22Rv1 (cell line): Measurements from ENCODE around the gene PREX1.
"Not testable (repeated sequence)": the region's sequence is repeated elsewhere in the genome, so short reads cannot be mapped to it uniquely, and the experiment has no call there.

Experiments used
- H3K27ac ChIP-seq: fragments of 450-650 bp; 2 replicates; pipeline ENCODE4 v1.5.1; 2017
- ZFX ChIP-seq: fragments of 450-650 bp; IDR thresholded peaks from 2 replicates; pipeline ENCODE4 v1.6.1; 2017; ENCODE audit warnings: antibody characterized with exemption, borderline replicate concordance
- TF ChIP-seq, protein P1 (sequence below): fragments of 450-650 bp; IDR thresholded peaks from 2 replicates; pipeline ENCODE4 v1.5.1; 2017; ENCODE audit warnings: mild to moderate bottlenecking

PREX1 gene

DNA sequence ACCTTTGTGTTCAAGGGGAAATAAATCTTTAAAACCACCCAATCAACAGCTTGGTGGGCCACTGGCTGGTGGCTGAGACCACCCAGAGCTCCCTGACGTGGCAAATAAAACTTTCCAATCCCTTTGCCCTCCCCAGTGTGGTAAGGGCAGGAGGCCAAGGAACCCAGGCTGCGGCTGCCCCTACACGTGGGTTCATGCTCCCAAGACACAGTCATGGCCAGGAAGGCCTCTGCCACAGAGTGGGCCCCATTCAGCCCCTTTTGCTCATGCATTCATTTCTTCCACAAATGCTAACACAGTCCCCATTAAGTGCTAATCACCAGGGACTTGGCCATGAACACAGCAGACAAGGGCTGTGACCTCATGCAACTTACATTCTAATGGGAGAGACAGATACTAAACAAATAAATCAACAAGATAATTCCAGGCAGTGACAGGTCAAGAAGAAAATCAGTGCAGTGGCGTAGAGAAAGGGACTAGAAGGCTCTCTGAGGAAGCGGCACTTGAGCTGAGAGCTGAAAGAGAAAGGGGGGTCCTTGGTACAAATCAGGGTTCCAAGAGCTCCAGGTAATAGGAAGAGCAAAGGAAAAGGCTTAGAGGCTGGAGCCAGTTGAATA is 13.8 kb downstream of the PREX1 start:
- no peak for TF ChIP-seq ZFX
- TF ChIP-seq, protein P1, sequence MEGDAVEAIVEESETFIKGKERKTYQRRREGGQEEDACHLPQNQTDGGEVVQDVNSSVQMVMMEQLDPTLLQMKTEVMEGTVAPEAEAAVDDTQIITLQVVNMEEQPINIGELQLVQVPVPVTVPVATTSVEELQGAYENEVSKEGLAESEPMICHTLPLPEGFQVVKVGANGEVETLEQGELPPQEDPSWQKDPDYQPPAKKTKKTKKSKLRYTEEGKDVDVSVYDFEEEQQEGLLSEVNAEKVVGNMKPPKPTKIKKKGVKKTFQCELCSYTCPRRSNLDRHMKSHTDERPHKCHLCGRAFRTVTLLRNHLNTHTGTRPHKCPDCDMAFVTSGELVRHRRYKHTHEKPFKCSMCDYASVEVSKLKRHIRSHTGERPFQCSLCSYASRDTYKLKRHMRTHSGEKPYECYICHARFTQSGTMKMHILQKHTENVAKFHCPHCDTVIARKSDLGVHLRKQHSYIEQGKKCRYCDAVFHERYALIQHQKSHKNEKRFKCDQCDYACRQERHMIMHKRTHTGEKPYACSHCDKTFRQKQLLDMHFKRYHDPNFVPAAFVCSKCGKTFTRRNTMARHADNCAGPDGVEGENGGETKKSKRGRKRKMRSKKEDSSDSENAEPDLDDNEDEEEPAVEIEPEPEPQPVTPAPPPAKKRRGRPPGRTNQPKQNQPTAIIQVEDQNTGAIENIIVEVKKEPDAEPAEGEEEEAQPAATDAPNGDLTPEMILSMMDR, result no peak
- H3K27ac ChIP-seq, result no peak overlapping the region

- TF ChIP-seq, protein P1, result no peak
- TF ChIP-seq ZFX, result no peak
- no peak overlapping the region for H3K27ac ChIP-seq
Observed at GRCh38 chr20:48813446-48813747, 14.4 kb downstream of the PREX1 start.

DNA sequence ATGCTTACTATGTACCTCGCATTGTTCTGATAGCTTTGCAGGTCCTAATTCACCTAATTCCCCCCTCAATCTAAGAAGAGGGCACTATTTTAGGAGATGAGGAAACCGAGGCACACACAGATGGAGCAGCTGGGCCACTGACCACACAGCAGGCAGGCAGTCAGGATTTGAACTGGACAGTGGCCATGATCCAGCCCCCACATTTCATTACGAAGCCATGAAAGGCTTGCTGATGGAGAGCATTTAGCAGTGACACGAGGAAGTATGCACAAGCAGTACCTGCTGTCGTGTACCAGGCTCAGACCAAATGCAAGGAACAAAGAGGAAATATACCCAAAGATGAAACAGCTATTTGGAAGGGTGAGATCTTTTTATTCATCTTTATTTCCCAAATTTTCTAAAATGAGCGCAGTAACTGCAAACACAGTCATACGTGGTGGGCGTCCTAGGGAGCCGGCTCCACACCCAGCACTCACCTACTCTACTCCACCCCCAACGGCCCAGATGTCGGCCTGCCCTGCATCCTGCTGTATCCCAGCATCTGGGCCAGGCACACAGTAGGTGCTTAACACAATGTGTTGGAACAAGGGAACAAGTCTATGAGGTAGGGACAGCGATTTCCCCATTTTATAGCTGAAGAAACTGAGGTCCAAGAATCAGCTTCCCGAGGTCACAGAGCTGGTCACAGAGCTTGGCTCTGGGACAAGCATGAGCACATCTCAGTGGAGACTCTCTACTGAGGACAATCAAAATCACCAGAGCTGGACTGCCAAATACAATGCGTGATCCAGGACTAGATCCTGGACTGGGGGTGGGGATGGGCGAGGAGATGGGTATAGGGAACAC is 15.0 kb downstream of the PREX1 start:
- no peak for TF ChIP-seq ZFX
- TF ChIP-seq, protein P1, result no peak
- no peak overlapping the region for H3K27ac ChIP-seq

GRCh38 chr20:48812114-48812513 is 15.7 kb downstream of the PREX1 start:
- H3K27ac ChIP-seq, result not testable (repeated sequence)

GRCh38 chr20:48809673-48810072 is 18.1 kb downstream of the PREX1 start:
- no peak overlapping the region for H3K27ac ChIP-seq

GRCh38 chr20:48808382-48809034 is 19.3 kb downstream of the PREX1 start:
- no peak overlapping the region for H3K27ac ChIP-seq
- TF ChIP-seq, protein P1, result no peak
- TF ChIP-seq ZFX, result no peak

More at GRCh38 chr20:48809673-48810072, 18.1 kb downstream of the PREX1 start:
- TF ChIP-seq, protein P1, result no peak
- no peak for TF ChIP-seq ZFX

DNA sequence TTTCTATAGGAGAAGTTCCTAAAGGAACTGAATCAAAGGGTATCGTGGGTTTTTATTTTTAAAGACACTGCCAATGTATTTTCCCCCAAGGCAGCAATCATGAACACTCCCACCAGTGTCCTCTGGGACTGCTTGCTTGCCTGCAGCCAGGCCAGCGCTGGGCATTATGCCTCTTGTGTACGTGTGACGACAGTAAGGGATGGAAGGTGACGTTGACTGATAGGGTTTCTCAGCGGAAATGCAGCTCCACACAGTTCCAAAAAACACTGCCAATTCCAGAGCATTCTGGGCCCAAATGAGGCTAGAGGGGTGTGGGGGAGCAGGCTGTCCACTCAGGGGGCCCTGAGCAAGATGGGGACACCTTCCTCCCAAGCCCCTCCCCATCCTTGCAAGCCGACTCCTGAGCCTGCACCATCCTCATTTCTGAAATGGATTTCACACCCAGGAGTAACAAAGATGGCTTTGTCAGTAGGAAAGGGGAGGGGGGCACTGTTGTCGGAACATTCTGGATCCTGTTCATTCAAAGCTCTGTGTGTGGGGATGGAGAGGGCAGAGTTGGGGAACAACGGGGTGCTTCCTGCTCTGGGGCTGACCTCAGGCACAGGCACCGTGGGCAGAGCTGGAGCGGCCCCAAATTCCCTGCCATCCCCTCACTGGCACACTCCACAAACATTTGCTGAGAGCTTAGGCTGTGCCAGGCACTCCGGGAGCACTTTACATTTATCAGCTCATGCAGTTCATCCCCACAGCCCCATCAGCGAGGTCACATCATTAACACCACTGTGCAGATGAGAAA is 20.0 kb downstream of the PREX1 start:
- no peak overlapping the region for H3K27ac ChIP-seq
- TF ChIP-seq ZFX, result no peak
- TF ChIP-seq, protein P1, result no peak
